Stimulated activated CD4-positive, alpha-beta T cell treated with anti-CD3 and anti-CD28 coated beads, TNF-alpha, amount 100 ng/mL, for 4 hours (primary cell): ENCODE measurements around the gene DHRS9.
"Not testable (repeated sequence)": the region's sequence is repeated elsewhere in the genome, so short reads cannot be mapped to it uniquely, and the experiment has no call there.

Source experiments
- DNase-seq, 3 experiments: peaks; one replicate each; pipeline ENCODE4 v3.0.0-alpha.2; 2020; ENCODE audit warnings: low read depth in 3 of 3

DHRS9 gene

GRCh38 chr2:169069341-169069740 is at the start of gene DHRS9:
Gene DHRS9, plus strand, starts transcription at chr2:169069563. Its CDS starts 12,019 bp downstream, at chr2:169081582.
- DNase-seq: no peak

- no peak for DNase-seq
These were observed 46.2 kb upstream of the DHRS9 start for GRCh38 chr2:169023161-169023560.

DNA sequence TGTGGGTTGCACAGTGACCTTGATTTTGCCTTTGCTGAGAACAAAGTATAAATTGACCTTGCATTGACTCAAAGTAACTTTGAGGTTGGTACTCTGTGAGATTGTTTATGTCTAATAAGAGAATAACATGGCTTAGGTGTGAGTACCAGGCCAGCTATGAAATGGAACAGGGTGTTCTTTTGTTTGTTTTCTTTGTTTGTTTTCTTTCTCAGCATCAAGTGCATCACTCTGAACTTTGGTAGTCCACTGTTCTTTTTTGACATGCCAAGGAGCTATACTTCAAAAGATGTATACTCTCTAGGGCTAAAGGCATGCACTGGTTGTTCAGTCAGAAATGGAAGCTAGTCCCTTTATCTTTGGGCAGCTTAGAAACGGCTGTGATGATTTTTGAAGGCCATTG is 43.3 kb upstream of the DHRS9 start:
- DNase-seq: no peak

DNA sequence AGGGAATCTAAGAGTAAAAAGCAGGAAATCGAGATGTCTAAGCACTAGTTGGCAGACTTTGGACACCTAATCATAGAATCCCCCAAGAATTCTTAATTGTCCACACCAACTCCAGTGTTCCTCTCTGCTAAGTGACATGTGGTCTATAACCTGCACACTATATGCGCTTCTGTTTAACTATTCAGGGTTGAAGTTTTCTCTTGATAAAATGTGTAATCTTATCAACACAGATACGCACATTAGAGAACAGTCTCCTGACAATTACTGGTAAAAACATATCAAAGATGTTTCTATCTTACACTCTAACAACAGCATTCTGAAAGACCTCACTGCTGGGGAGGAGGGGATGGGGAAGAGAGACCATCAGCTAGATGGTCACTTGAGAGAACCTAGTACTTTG is 42.1 kb upstream of the DHRS9 start:
- no peak for DNase-seq

- DNase-seq: no peak
These were observed 40.0 kb upstream of the DHRS9 start for GRCh38 chr2:169029341-169029740.

GRCh38 chr2:169031202-169031601 is 38.2 kb upstream of the DHRS9 start, which contains the start of gene ABCB11:
Gene ABCB11, minus strand, starts transcription at chr2:169031324. Its CDS starts 13,199 bp downstream, at chr2:169018125.
- DNase-seq: no peak

DNA sequence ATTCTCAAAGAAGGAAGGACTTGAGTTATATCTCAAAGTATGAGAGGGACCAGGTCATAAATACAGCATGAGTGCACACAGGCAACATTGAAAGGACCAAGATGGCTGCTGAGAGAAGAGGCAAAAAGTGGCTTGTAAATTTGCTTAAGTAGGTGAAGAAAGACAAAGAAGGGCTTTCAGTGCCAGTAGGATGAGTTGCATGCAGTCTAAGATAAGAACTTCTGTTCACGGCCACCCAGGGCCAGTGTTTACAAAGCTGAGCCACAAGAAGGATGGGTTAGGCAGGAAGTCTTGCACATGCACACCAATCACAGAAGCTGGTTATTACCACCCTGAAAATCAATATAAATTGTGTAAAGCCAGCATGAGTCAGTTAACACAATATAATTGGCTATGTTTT is 35.1 kb upstream of the DHRS9 start:
- DNase-seq: no peak

GRCh38 chr2:169034984-169035544 is 34.3 kb upstream of the DHRS9 start:
- DNase-seq: no peak

- DNase-seq: no peak
These were observed 33.5 kb upstream of the DHRS9 start for GRCh38 chr2:169035887-169036286.

DNA sequence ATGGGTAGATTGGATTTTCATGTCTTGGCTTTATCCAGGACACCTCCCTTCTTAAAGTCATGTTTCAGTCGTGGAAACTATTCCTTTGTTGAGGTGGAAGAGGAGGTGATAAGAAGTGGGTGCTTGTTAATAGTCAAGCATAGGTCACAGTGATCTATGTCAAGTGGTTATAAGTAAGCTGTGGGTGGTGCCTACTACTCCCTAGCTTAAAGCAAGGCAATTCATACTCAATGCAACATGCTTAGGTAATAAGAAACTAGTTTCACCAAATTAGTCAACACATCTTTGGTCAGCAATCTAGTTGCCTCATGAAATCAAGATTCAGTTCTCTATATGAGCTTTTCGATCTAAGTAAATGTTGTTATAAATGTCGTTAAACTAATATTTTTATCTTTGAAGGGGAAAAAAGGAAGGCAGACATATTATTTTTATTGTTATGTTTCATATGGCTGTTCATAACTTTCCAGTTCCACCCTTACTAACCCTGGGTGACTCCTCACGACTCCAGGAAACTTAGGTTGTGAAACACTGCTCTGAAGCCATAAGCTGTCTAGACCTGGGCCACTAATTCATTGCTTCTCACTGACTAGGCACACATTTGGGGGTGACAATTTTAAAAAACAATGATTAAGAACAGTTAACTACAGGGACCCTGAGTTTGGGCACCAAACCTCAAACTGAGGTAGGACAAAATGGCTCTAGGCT is 32.5 kb upstream of the DHRS9 start:
- no peak for DNase-seq

GRCh38 chr2:169038338-169038757 is 31.0 kb upstream of the DHRS9 start:
- DNase-seq: no peak

DNA sequence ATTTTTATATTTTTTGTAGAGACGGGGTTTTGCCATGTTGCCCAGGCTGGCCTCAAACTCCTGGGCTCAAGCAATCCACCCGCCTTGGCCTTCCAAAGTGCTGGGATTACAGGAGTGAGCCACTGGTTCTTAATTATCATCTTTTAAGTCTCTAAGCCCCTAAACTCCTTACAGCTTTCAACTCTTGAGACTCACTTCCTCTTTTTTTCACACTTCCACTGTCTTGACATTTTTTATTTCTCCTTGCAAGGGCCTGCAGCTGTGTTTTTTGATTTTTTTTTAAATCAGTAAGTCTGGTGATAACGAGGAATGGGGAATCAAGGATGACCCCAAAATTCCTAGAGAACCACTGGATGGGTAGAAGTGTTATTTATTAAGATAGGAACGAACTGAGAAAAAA is 29.7 kb upstream of the DHRS9 start:
- no peak for DNase-seq

- DNase-seq: no peak
These were observed 27.8 kb upstream of the DHRS9 start for GRCh38 chr2:169041594-169041993.

DNA sequence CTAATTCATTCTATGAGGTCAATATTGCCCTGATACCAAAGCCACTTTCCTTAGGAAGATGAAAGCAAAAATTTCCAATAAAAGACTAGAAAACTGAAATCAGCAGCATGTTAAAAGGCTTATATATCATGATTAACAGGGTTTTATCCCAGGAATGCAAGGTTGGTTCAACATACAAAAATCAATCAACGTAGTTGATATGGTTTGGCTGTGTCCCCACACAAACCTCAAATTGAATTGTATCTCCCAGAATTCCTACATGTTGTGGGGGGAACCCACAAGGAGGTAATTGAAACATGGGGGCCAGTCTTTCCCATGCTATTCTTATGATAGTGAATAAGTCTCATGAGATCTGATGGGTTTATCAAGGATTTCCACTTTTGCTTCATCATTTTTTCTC is 26.5 kb upstream of the DHRS9 start:
- DNase-seq: no peak

DNA sequence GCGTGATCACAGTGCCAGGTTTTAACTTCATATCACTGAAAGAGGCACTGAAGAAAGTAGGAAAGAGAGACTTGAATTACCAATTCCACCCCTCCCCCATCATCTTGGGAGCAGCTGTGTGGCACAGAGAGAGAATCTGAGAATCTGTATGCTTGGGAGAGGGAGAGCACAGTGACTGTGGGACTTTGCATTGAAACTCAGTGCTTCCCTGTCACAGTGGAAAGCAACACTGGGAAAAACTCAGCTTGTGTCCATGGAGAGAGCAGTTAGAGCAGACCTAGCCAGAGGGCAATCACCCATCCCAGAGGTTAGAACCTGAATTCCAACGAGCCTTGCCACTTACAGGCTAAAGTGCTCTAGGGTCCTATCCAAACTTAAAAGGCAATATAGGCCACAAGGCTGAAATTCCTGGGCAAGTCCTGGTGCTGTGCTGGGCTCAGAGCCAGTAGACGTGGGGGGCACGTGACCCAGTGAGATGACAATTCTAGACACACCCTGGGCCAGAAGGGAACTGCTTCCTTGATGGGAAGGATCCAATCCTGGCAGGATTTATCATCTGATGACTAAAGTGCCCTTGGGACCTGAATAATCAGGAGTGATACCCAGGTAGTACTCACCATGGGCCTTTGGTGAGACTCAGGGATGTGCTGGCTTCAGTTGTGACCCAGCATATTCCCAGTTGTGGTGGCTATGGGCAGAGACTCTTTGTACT is 22.8 kb upstream of the DHRS9 start:
- no peak for DNase-seq

DNA sequence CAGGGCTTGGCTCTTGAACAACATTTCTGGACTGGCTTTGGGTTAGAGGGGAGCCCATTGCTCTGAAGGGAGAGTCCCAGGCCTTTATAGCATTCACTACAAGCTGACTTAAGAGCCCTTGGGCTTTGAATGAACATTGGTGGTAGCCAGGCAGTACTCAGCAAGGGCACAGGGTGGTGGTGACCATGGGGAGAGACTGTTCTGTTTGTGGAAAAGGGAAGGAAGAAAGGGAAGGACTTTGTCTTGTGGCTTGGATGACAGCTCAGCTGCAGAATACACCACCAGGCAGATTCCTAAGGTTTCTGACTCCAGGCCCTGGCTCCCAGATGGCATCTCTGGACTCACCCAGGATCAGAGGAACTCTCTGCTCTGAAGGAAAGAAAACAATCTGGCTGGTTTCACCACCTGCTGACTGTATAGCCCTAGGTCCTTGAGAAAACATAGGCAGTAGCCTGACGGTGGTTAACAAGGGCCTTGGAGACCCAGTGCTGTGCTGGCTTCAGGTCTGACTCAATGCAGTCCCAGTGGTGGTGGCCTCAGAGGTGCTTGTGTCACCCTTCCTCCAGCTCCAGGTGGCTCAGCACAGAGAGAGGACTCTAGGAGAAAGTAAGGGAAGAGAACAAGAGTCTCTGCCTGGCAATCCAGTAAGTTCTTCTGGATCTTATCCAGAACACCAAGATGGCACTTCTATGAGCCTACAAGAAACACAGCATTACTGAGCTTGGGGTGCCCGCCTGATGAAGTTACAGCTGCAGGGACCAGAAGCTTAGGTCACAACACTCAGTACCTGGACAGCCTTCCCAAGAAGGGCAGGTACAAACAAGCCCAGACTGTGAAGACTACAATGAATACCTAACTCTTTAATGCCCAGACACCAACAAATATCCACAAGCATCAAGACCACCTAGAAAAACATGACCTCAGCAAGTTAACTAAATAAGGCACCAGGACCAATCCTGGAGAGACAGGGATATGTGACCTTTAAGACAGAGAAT is 21.8 kb upstream of the DHRS9 start:
- no peak for DNase-seq

GRCh38 chr2:169049142-169049541 is 20.2 kb upstream of the DHRS9 start:
- DNase-seq: no peak

- DNase-seq: no peak
These were observed 18.7 kb upstream of the DHRS9 start for GRCh38 chr2:169050476-169051240.

DNA sequence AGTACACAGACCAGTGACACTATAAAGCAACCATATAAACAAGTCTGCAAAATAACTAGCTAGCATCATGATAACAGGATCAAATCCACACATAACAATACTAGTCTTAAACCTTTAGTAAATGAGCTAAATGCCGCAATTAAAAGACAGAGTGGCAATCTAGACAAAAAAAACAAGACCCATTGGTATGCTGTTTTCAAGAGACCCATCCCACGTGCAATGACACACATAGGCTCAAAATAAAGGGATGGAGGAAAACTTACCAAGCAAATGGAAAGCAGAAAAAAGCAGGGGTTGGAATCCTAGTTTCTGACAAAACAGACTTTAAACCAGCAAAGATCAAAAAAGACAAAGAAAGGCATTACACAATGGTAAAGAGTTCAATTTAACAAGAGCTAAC is 14.8 kb upstream of the DHRS9 start:
- not testable (repeated sequence) for DNase-seq

GRCh38 chr2:169064199-169064598 is 5.2 kb upstream of the DHRS9 start:
- DNase-seq: not testable (repeated sequence)

- no peak for DNase-seq
These were observed 3.9 kb upstream of the DHRS9 start for GRCh38 chr2:169065422-169065821.
